CD4-positive, alpha-beta memory T cell (primary cell): ENCODE data around the gene PCDHA12. TPM values are rescaled to one million over a fixed set of nuclear protein-coding genes. Genes with fewer than 3 reads are reported as not detected.

Source experiments
- CTCF ChIA-PET: fragments of 350-600 bp; sonication (Branson Sonifier 250); formaldehyde crosslinking; loops from one replicate; lab custom pipeline; 2021; ENCODE audit warnings: inconsistent platforms; ENCODE audit not compliant: partially characterized antibody; lab: Charles Lee
- POLR2A ChIA-PET: fragments of 350-600 bp; sonication (Branson Sonifier 250); formaldehyde crosslinking; loops from one replicate; lab custom pipeline; 2021; ENCODE audit not compliant: partially characterized antibody; lab: Charles Lee
- DNase-seq, 5 donors: peaks; one replicate each; pipeline versions ENCODE4 v3.0.0 to v3.0.0-alpha.2; 2020 to 2022; ENCODE audit warnings: mixed read lengths in 1 of 5
- H3K27ac ChIP-seq: one replicate; pipeline ENCODE4 v1.7.0; 2013; ENCODE audit warnings: low read depth, low read length
- H3K27me3 ChIP-seq: 2 replicates; pipeline ENCODE4 v1.7.0; 2013; ENCODE audit warnings: mild to moderate bottlenecking, low read length, moderate library complexity; ENCODE audit not compliant: insufficient read depth
- H3K36me3 ChIP-seq: 2 replicates; pipeline ENCODE4 v1.7.0; 2013; ENCODE audit warnings: mild to moderate bottlenecking, low read length, moderate library complexity; ENCODE audit not compliant: insufficient read depth
- H3K4me1 ChIP-seq: 2 replicates; pipeline ENCODE4 v1.7.0; 2013; ENCODE audit warnings: mild to moderate bottlenecking, low read length, moderate library complexity; ENCODE audit not compliant: insufficient read depth
- H3K4me3 ChIP-seq, 2 donors: one replicate each; pipeline ENCODE4 v1.7.0; 2013; ENCODE audit warnings: low read length in 2 of 2, mild to moderate bottlenecking in 1 of 2
- H3K9me3 ChIP-seq, 2 donors: one replicate each; pipeline ENCODE4 v1.7.0; 2013; ENCODE audit warnings: low read length in 2 of 2, control low read depth in 1 of 2; ENCODE audit not compliant: control insufficient read depth in 1 of 2
- H3K27ac Mint-ChIP-seq, 7 donors: one replicate each; pipeline ENCODE4 v1.8.0; 2020 to 2021; ENCODE audit warnings: mixed read lengths in 7 of 7, mild to moderate bottlenecking in 6 of 7, inconsistent platforms in 3 of 7, moderate library complexity in 3 of 7
- H3K27me3 Mint-ChIP-seq, 2 donors: one replicate each; pipeline ENCODE4 v1.8.0; 2020 to 2021; ENCODE audit warnings: mixed read lengths in 2 of 2
- H3K36me3 Mint-ChIP-seq, 2 donors: one replicate each; pipeline ENCODE4 v1.8.0; 2020 to 2021; ENCODE audit warnings: mixed read lengths in 2 of 2, inconsistent platforms in 1 of 2, mild to moderate bottlenecking in 1 of 2
- H3K4me1 Mint-ChIP-seq, 4 donors: one replicate each; pipeline ENCODE4 v1.8.0; 2020 to 2021; ENCODE audit warnings: mixed read lengths in 4 of 4, mild to moderate bottlenecking in 1 of 4
- H3K4me3 Mint-ChIP-seq, 8 donors: one replicate each; pipeline ENCODE4 v1.8.0; 2020 to 2021; ENCODE audit warnings: mixed read lengths in 8 of 8, mild to moderate bottlenecking in 7 of 8, moderate library complexity in 6 of 8, inconsistent platforms in 3 of 8
- H3K9me3 Mint-ChIP-seq, 8 donors: one replicate each; pipeline ENCODE4 v1.8.0; 2020 to 2021; ENCODE audit warnings: mixed read lengths in 8 of 8, mild to moderate bottlenecking in 5 of 8, inconsistent platforms in 3 of 8, moderate library complexity in 1 of 8
- intact Hi-C: fragments of 100-400 bp; cut with micrococcal nuclease; formaldehyde crosslinking; loops from one replicate; pipeline ENCODE4 v1.15.1; 2023
- polyA plus RNA-seq, 2 donors: library from polyadenylated mRNA; unstranded; fragments of 300-500 nt; fragmentation: Illumina TruSeq; gene quantifications; one replicate each; pipeline ENCODE4 v1.2.3, GENCODE V29; 2021
- total RNA-seq, 2 experiments: library from RNA; stranded (reverse); gene quantifications; one replicate each; pipeline ENCODE4 v1.2.3, GENCODE V29; 2021

PCDHA12 gene
- total and polyA plus RNA-seq, 4 experiments from 2014 or later: not detected

GRCh38 chr5:140883927-140884697, 9.0 kb downstream of the PCDHA12 start:
- no peaks in the 10 kb centered on the region for H3K4me1 Mint-ChIP-seq
- Histone ChIP-seq H3K36me3 (no peaks in the 10 kb centered on the region), H3K4me3 (no peak overlapping the region), H3K4me1 (no peaks in the 10 kb centered on the region), H3K27ac (no peak overlapping the region), H3K9me3 (no peaks in the 10 kb centered on the region), H3K27me3 (no peaks in the 10 kb centered on the region)
- DNase-seq: no peak
- peaks cover 13 to 19% of the 10 kb centered on the region in 2 donors for H3K27me3 Mint-ChIP-seq
- intact Hi-C loops: no loop called here
- H3K36me3 Mint-ChIP-seq: peaks cover 0 to 2% of the 10 kb centered on the region in 2 donors
- ChIA-PET CTCF (no interaction called here), POLR2A (no interaction called here)
- peaks cover 0 to 56% (median 37%) of the 10 kb centered on the region in 8 donors for H3K9me3 Mint-ChIP-seq
- no peak overlapping the region for H3K27ac Mint-ChIP-seq
- no peak overlapping the region for H3K4me3 Mint-ChIP-seq

DNA sequence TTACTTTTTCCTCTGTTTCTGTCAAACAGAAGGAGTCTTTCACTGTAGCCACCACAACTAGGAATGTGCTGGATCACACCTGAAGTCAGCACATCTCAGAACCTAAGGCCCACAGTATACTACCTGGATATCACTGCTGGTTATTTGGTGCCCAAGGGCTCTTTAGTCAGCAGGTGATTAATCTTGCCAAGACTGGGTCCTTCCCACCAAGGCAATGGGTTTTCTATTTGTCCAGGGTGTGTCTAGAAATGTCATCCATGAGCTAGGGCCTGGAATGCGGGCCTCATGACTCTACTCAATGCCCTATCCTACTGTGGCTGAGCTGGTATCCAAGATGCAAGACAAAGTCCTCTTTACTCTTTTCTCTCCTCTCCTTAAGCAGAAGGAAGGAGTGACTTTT, 41.2 kb downstream of the PCDHA12 start:
- H3K9me3 Mint-ChIP-seq: peaks cover 2 to 21% (median 8%) of the 10 kb centered on the region in 8 donors
- H3K4me1 ChIP-seq: no peaks in the 10 kb centered on the region
- H3K4me1 Mint-ChIP-seq: no peaks in the 10 kb centered on the region
- H3K36me3 ChIP-seq: no peaks in the 10 kb centered on the region
- H3K4me3 ChIP-seq: no peak overlapping the region
- no peak overlapping the region for H3K27ac Mint-ChIP-seq
- no peaks in the 10 kb centered on the region for H3K27me3 ChIP-seq
- no peak for DNase-seq
- H3K4me3 Mint-ChIP-seq: no peak overlapping the region
- H3K9me3 ChIP-seq: no peaks in the 10 kb centered on the region
- ChIA-PET POLR2A (no interaction called here), CTCF (no interaction called here)
- no peaks in the 10 kb centered on the region for H3K36me3 Mint-ChIP-seq
- no peak overlapping the region for H3K27ac ChIP-seq
- H3K27me3 Mint-ChIP-seq: peaks cover 2 to 4% of the 10 kb centered on the region in 2 donors
- intact Hi-C loops: no loop called here

DNA sequence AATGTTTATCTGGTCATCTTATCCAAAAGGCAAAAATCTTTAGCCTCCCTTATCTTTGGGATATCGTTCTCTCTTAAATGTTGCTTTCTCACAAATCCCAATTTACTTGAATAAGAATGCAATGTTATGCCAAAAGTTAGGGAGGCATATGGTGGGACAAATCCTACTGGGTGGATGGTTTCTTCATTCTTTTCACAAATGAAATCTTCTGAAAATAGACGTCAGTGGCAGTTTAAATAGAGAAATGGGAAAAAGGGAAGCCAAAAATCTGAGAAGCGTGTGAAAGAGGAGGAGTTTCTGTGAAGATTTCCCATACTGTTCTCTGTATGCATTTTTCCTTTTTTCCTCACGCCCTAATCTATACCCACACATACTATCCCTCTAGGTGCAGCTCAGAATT, 48.5 kb downstream of the PCDHA12 start:
- H3K27ac ChIP-seq: no peak overlapping the region
- H3K4me1 Mint-ChIP-seq: peaks cover 1 to 20% (median 5%) of the 10 kb centered on the region in 4 donors
- H3K9me3 ChIP-seq: peaks cover 0 to 4% of the 10 kb centered on the region in 2 donors
- no peaks in the 10 kb centered on the region for H3K36me3 Mint-ChIP-seq
- peaks cover 11% of the 10 kb centered on the region for H3K27me3 ChIP-seq
- H3K36me3 ChIP-seq: no peaks in the 10 kb centered on the region
- no peak for DNase-seq
- H3K4me3 ChIP-seq: no peak overlapping the region
- POLR2A ChIA-PET: no interaction called here
- intact Hi-C loops: no loop called here
- H3K27ac Mint-ChIP-seq: no peak overlapping the region
- peaks cover 0 to 7% (median 4%) of the 10 kb centered on the region in 8 donors for H3K9me3 Mint-ChIP-seq
- peaks cover 30 to 32% of the 10 kb centered on the region in 2 donors for H3K27me3 Mint-ChIP-seq
- CTCF ChIA-PET: no interaction called here
- H3K4me1 ChIP-seq: peaks cover 9% of the 10 kb centered on the region
- no peak overlapping the region for H3K4me3 Mint-ChIP-seq

- intact Hi-C loops: no loop called here
- POLR2A ChIA-PET: no interaction called here
- DNase-seq: no peak
- H3K36me3 ChIP-seq: no peaks in the 10 kb centered on the region
- H3K4me3 ChIP-seq: no peak within 1 kb of the TSS
- Mint-ChIP-seq H3K4me1 (peaks cover 1 to 25% (median 5%) of the 10 kb centered on the region in 4 donors), H3K27me3 (peaks cover 35 to 36% of the 10 kb centered on the region in 2 donors), H3K36me3 (no peaks in the 10 kb centered on the region), H3K27ac (peak within 1 kb of the TSS in 2 of 7 donors; percentile 12 to 18), H3K9me3 (peaks cover 0 to 12% (median 5%) of the 10 kb centered on the region in 8 donors), H3K4me3 (peak within 1 kb of the TSS; percentile 64 to 80 (median 76))
- H3K27ac ChIP-seq: no peak within 1 kb of the TSS
- peaks cover 11% of the 10 kb centered on the region for H3K27me3 ChIP-seq
- peaks cover 0 to 4% of the 10 kb centered on the region in 2 donors for H3K9me3 ChIP-seq
- CTCF ChIA-PET: no interaction called here
- H3K4me1 ChIP-seq: peaks cover 9% of the 10 kb centered on the region
These were observed 50.8 kb downstream of the PCDHA12 start, which contains the start of gene PCDHAC1 for GRCh38 chr5:140925806-140926442. Gene PCDHAC1, plus strand, starts transcription at chr5:140926299. Its CDS starts 594 bp downstream, at chr5:140926893.

GRCh38 chr5:140926443-140927227, 51.5 kb downstream of the PCDHA12 start:
- no peaks in the 10 kb centered on the region for H3K36me3 Mint-ChIP-seq
- Histone ChIP-seq H3K36me3 (no peaks in the 10 kb centered on the region), H3K4me3 (no peak overlapping the region), H3K27ac (no peak overlapping the region), H3K4me1 (peaks cover 9% of the 10 kb centered on the region), H3K27me3 (peaks cover 11% of the 10 kb centered on the region), H3K9me3 (peaks cover 0 to 4% of the 10 kb centered on the region in 2 donors)
- peaks cover 1 to 25% (median 5%) of the 10 kb centered on the region in 4 donors for H3K4me1 Mint-ChIP-seq
- ChIA-PET CTCF (no interaction called here), POLR2A (no interaction called here)
- DNase-seq: peak; percentile 11 to 42 (median 29)
- peak overlapping the region; percentile 64 to 80 (median 76) for H3K4me3 Mint-ChIP-seq
- intact Hi-C loops: no loop called here
- peaks cover 35 to 36% of the 10 kb centered on the region in 2 donors for H3K27me3 Mint-ChIP-seq
- H3K27ac Mint-ChIP-seq: peak overlapping the region in 2 of 7 donors; percentile 12 to 18
- peaks cover 0 to 12% (median 5%) of the 10 kb centered on the region in 8 donors for H3K9me3 Mint-ChIP-seq

GRCh38 chr5:140927228-140927573, 52.1 kb downstream of the PCDHA12 start:
- Mint-ChIP-seq H3K9me3 (peaks cover 0 to 12% (median 5%) of the 10 kb centered on the region in 8 donors), H3K36me3 (no peaks in the 10 kb centered on the region), H3K4me1 (peaks cover 1 to 25% (median 5%) of the 10 kb centered on the region in 4 donors), H3K27ac (no peak overlapping the region), H3K27me3 (peaks cover 32 to 36% of the 10 kb centered on the region in 2 donors), H3K4me3 (peak overlapping the region; percentile 64 to 80 (median 76))
- intact Hi-C loops: no loop called here
- Histone ChIP-seq H3K27me3 (peaks cover 11% of the 10 kb centered on the region), H3K9me3 (peaks cover 0 to 4% of the 10 kb centered on the region in 2 donors), H3K4me1 (peaks cover 9% of the 10 kb centered on the region), H3K4me3 (no peak overlapping the region), H3K36me3 (no peaks in the 10 kb centered on the region), H3K27ac (no peak overlapping the region)
- no peak for DNase-seq
- ChIA-PET CTCF (no interaction called here), POLR2A (no interaction called here)
